OCI-LY3 (cell line): ENCODE measurements around the gene PHC2.

Experiments used
- CTCF ChIP-seq: fragments of 200-600, 300-600 bp; sonication (generic); IDR thresholded peaks from 2 replicates; pipeline ENCODE4 v1.5.1; 2014; ENCODE audit warnings: antibody characterized with exemption, low read length, low read depth
- EZH2phosphoT487 ChIP-seq: fragments of 200-600 bp; shearing (Covaris generic); IDR thresholded peaks from 2 replicates; pipeline ENCODE4 v1.6.1; 2018; ENCODE audit warnings: antibody characterized with exemption, mixed run types, low read depth

GRCh38 chr1:33322109-33322508 lies 108.8 kb downstream of the PHC2 start:
- TF ChIP-seq CTCF, result no peak
- no peak for TF ChIP-seq EZH2phosphoT487
